Thyroid gland (tissue), 4 donors: Measurements from ENCODE around the gene SVOP. TPM values are rescaled to one million over a fixed set of nuclear protein-coding genes. Genes with fewer than 3 reads are reported as not detected.
"Not testable (repeated sequence)": the region's sequence is repeated elsewhere in the genome, so short reads cannot be mapped to it uniquely, and the experiment has no call there.

ENCODE experiments used
- DNase-seq, 2 donors: peaks; one replicate each; pipeline ENCODE4 v3.0.0-alpha.2; 2019
- H3K27ac ChIP-seq, 3 donors: fragments of 200-600 bp; sonication (generic); 1 replicate in 2 of 3; 2 replicates in 1 of 3; pipeline ENCODE4 v1.5.1; 2016 to 2019; ENCODE audit warnings: mild to moderate bottlenecking in 1 of 3, moderate library complexity in 1 of 3
- H3K27me3 ChIP-seq: fragments of 200-600 bp; sonication (generic); one replicate; pipeline ENCODE4 v1.5.1; 2019
- H3K36me3 ChIP-seq, 2 donors: fragments of 200-600 bp; sonication (generic); one replicate each; pipeline ENCODE4 v1.5.1; 2016 to 2019
- H3K4me1 ChIP-seq, 2 donors: fragments of 200-600 bp; sonication (generic); one replicate each; pipeline ENCODE4 v1.5.1; 2017 to 2019
- H3K4me3 ChIP-seq, 3 donors: fragments of 200-600 bp; sonication (generic); replicated peaks in 1 of 3; 1 replicate in 2 of 3; 2 replicates in 1 of 3; pipeline ENCODE4 v1.5.1; 2016; ENCODE audit warnings: mild to moderate bottlenecking in 1 of 3
- H3K9me3 ChIP-seq: fragments of 200-600 bp; sonication (generic); one replicate; pipeline ENCODE4 v1.5.1; 2017
- CTCF ChIP-seq, 6 experiments: fragments of 200-600 bp in 3 of 6; fragments of 450-650 bp in 3 of 6; sonication (generic) in 3 of 6; IDR thresholded peaks; one replicate each; pipeline ENCODE4 v1.5.1; 2016 to 2019; ENCODE audit warnings: antibody characterized with exemption in 6 of 6, mild to moderate bottlenecking in 2 of 6, inconsistent platforms in 1 of 6, moderate library complexity in 1 of 6
- POLR2A ChIP-seq, 2 donors: fragments of 450-650 bp; IDR thresholded peaks; one replicate each; pipeline ENCODE4 v1.6.1; 2017; ENCODE audit warnings: antibody characterized with exemption in 2 of 2, mild to moderate bottlenecking in 2 of 2, moderate library complexity in 1 of 2
- whole genome bisulfite sequencing, 2 donors: methylation state at CpG; one replicate each; pipeline ENCODE4 v1.1.5; 2017; 5-methylcytosine and 5-hydroxymethylcytosine counted together
- intact Hi-C: fragments of 100-400 bp; cut with DNase I; formaldehyde crosslinking; loops from one replicate; pipeline ENCODE4 v1.15.1; 2023
- total RNA-seq, 4 donors: library from RNA; depleted of rRNA; stranded (reverse); fragments of >200 nt; gene quantifications; one replicate each; pipeline ENCODE4 v1.2.3, GENCODE V29; 2016

The SVOP gene
- total RNA-seq, 4 donors from 2014 or later: not detected

- H3K27me3 ChIP-seq: no peaks in the 10 kb centered on the region
- peaks cover 9 to 15% of the 10 kb centered on the region in 2 donors for H3K36me3 ChIP-seq
- no peak overlapping the region for H3K27ac ChIP-seq
- WGBS, 2 donors: 93 to 95% methylated on average over 6 of the region's 6 CpGs
- intact Hi-C loops: no loop called here
- TF ChIP-seq CTCF (IDR thresholded peaks at IDR 0.05) (no peak), POLR2A (IDR thresholded peaks at IDR 0.05) (no peak)
- H3K9me3 ChIP-seq: no peaks in the 10 kb centered on the region
- H3K4me3 ChIP-seq: no peak overlapping the region
- DNase-seq: no peak
- peaks cover 0 to 6% of the 10 kb centered on the region in 2 donors for H3K4me1 ChIP-seq
Measured at GRCh38 chr12:109058773-109059172, 37.9 kb upstream of the SVOP start.

GRCh38 chr12:109057376-109057775, 36.5 kb upstream of the SVOP start:
- TF ChIP-seq CTCF (IDR thresholded peaks at IDR 0.05) (no peak), POLR2A (IDR thresholded peaks at IDR 0.05) (no peak)
- DNase-seq: no peak
- H3K27me3 ChIP-seq: no peaks in the 10 kb centered on the region
- peaks cover 7 to 12% of the 10 kb centered on the region in 2 donors for H3K4me1 ChIP-seq
- no peaks in the 10 kb centered on the region for H3K9me3 ChIP-seq
- H3K36me3 ChIP-seq: peaks cover 9 to 15% of the 10 kb centered on the region in 2 donors
- intact Hi-C loops: no loop called here
- 94 to 97% methylated on average over 1 of the region's 1 CpG for WGBS, 2 donors
- H3K27ac ChIP-seq: no peak overlapping the region
- no peak overlapping the region for H3K4me3 ChIP-seq

GRCh38 chr12:109056891-109057290, 36.0 kb upstream of the SVOP start:
- Histone ChIP-seq H3K27me3 (no peaks in the 10 kb centered on the region), H3K36me3 (peaks cover 9 to 15% of the 10 kb centered on the region in 2 donors), H3K27ac (no peak overlapping the region), H3K4me1 (peaks cover 7 to 12% of the 10 kb centered on the region in 2 donors), H3K9me3 (no peaks in the 10 kb centered on the region), H3K4me3 (no peak overlapping the region)
- 90 to 92% methylated on average over 3 of the region's 3 CpGs for WGBS, 2 donors
- DNase-seq: no peak
- no peak for TF ChIP-seq POLR2A (IDR thresholded peaks at IDR 0.05)
- TF ChIP-seq CTCF (IDR thresholded peaks at IDR 0.05): no peak
- intact Hi-C loops: no loop called here

- Histone ChIP-seq H3K27ac (no peak overlapping the region), H3K27me3 (no peaks in the 10 kb centered on the region), H3K4me3 (no peak overlapping the region), H3K4me1 (peaks cover 7 to 12% of the 10 kb centered on the region in 2 donors), H3K9me3 (no peaks in the 10 kb centered on the region), H3K36me3 (peaks cover 9 to 13% of the 10 kb centered on the region in 2 donors)
- intact Hi-C loops: no loop called here
- no peak for DNase-seq
- no peak for TF ChIP-seq CTCF (IDR thresholded peaks at IDR 0.05)
- no peak for TF ChIP-seq POLR2A (IDR thresholded peaks at IDR 0.05)
Measured at GRCh38 chr12:109054520-109054919, 33.7 kb upstream of the SVOP start.

GRCh38 chr12:109054124-109054513, 33.3 kb upstream of the SVOP start:
- Histone ChIP-seq H3K36me3 (peaks cover 9 to 10% of the 10 kb centered on the region in 2 donors), H3K4me1 (peaks cover 7 to 12% of the 10 kb centered on the region in 2 donors)
- H3K9me3 ChIP-seq, H3K27me3 ChIP-seq, H3K4me3 ChIP-seq, H3K27ac ChIP-seq, DNase-seq, intact Hi-C loops: not testable (repeated sequence)
- WGBS, 2 donors: 91 to 97% methylated on average over 4 of the region's 4 CpGs
